ENCODE data around the gene MYL9.

The MYL9 gene

GRCh38 chr20:36541227-36541767, at the start of gene MYL9:
Gene MYL9 (plus strand): TSS chr20:36541519. CDS start chr20:36544885, 3,366 bp downstream.
- H3K4me3 ChIP-seq (ENCODE audit: severe bottlenecking), result peak within 1 kb of the TSS; percentile 48
- peak within 1 kb of the TSS; percentile 2 for H3K27ac ChIP-seq (ENCODE audit: poor library complexity, severe bottlenecking)
- DNase-seq (ENCODE audit: low spot score), result peak; percentile 99

GRCh38 chr20:36491901-36492617, 49.3 kb upstream of the MYL9 start:
- DNase-seq (ENCODE audit: low spot score), result peak; percentile 85
- H3K4me3 ChIP-seq (ENCODE audit: severe bottlenecking), result no peak overlapping the region
- no peaks in the 10 kb centered on the region for H3K27me3 ChIP-seq (ENCODE audit: insufficient read depth, poor library complexity, severe bottlenecking)
- no peaks in the 10 kb centered on the region for H3K9me3 ChIP-seq (ENCODE audit: severe bottlenecking)
- peaks cover 25% of the 10 kb centered on the region for H3K4me1 ChIP-seq (ENCODE audit: insufficient read depth, poor library complexity, severe bottlenecking)
- peaks cover 38% of the 10 kb centered on the region for H3K36me3 ChIP-seq (ENCODE audit: low read depth)
- peak; percentile 76 for ATAC-seq (ENCODE audit: low read depth)
- no peak for TF ChIP-seq CTCF (IDR thresholded peaks at IDR 0.05; ENCODE audit: poor library complexity, severe bottlenecking)
- peak overlapping the region; percentile 73 for H3K27ac ChIP-seq (ENCODE audit: poor library complexity, severe bottlenecking)

More at GRCh38 chr20:36541227-36541767, at the start of gene MYL9:
- Histone ChIP-seq H3K36me3 (ENCODE audit: low read depth) (no peaks in the 10 kb centered on the region), H3K4me1 (ENCODE audit: insufficient read depth, poor library complexity, severe bottlenecking) (no peaks in the 10 kb centered on the region), H3K9me3 (ENCODE audit: severe bottlenecking) (no peaks in the 10 kb centered on the region), H3K27me3 (ENCODE audit: insufficient read depth, poor library complexity, severe bottlenecking) (no peaks in the 10 kb centered on the region)
- TF ChIP-seq CTCF (IDR thresholded peaks at IDR 0.05; ENCODE audit: poor library complexity, severe bottlenecking), result no peak
- ATAC-seq (ENCODE audit: low read depth), result peak; percentile 85

GRCh38 chr20:36493051-36493800, 48.1 kb upstream of the MYL9 start:
- H3K36me3 ChIP-seq (ENCODE audit: low read depth), result peaks cover 49% of the 10 kb centered on the region
- no peak for DNase-seq (ENCODE audit: low spot score)

GRCh38 chr20:36493801-36494114, 47.6 kb upstream of the MYL9 start:
- Histone ChIP-seq H3K27me3 (ENCODE audit: insufficient read depth, poor library complexity, severe bottlenecking) (no peaks in the 10 kb centered on the region), H3K36me3 (ENCODE audit: low read depth) (peaks cover 55% of the 10 kb centered on the region), H3K27ac (ENCODE audit: poor library complexity, severe bottlenecking) (peak overlapping the region; percentile 73), H3K4me3 (ENCODE audit: severe bottlenecking) (no peak overlapping the region), H3K9me3 (ENCODE audit: severe bottlenecking) (no peaks in the 10 kb centered on the region), H3K4me1 (ENCODE audit: insufficient read depth, poor library complexity, severe bottlenecking) (peaks cover 23% of the 10 kb centered on the region)
- ATAC-seq (ENCODE audit: low read depth) (peak; percentile 10; the same call in 2 of the 3 replicates), DNase-seq (ENCODE audit: low spot score) (no peak)
- no peak for TF ChIP-seq CTCF (IDR thresholded peaks at IDR 0.05; ENCODE audit: poor library complexity, severe bottlenecking)

More at GRCh38 chr20:36493051-36493800, 48.1 kb upstream of the MYL9 start:
- H3K27ac ChIP-seq (ENCODE audit: poor library complexity, severe bottlenecking), result peak overlapping the region; percentile 73
- H3K9me3 ChIP-seq (ENCODE audit: severe bottlenecking), result no peaks in the 10 kb centered on the region
- H3K4me1 ChIP-seq (ENCODE audit: insufficient read depth, poor library complexity, severe bottlenecking), result peaks cover 25% of the 10 kb centered on the region
- peak; percentile 16 for TF ChIP-seq CTCF (IDR thresholded peaks at IDR 0.05; ENCODE audit: poor library complexity, severe bottlenecking)
- H3K4me3 ChIP-seq (ENCODE audit: severe bottlenecking), result no peak overlapping the region
- no peaks in the 10 kb centered on the region for H3K27me3 ChIP-seq (ENCODE audit: insufficient read depth, poor library complexity, severe bottlenecking)
- ATAC-seq (ENCODE audit: low read depth), result no peak; the same call in 2 of the 3 replicates

All from RWPE2 (cell line).